Measurements from ENCODE around the gene COL4A6. TPM values are rescaled to one million over a fixed set of nuclear protein-coding genes. Genes with fewer than 3 reads are reported as not detected.
A peak's percentile ranks its signal among the peaks of the same experiment; 100 is the strongest.
"Not testable (repeated sequence)": the region's sequence is repeated elsewhere in the genome, so short reads cannot be mapped to it uniquely, and the experiment has no call there.

Gene COL4A6
- 72.1 and 95.2 TPM in 2 replicates for total RNA-seq
- polyA plus RNA-seq = 40.1 and 53.0 TPM in 2 replicates

- Histone ChIP-seq H3K4me1 (ENCODE audit: low read depth) (peaks cover 27% of the 10 kb centered on the region), H3K9me3 (ENCODE audit: low read depth) (no peaks in the 10 kb centered on the region), H3K4me3 (peak within 1 kb of the TSS; percentile 90), H3K27me3 (no peaks in the 10 kb centered on the region), H3K36me3 (no peaks in the 10 kb centered on the region), H3K27ac (peak within 1 kb of the TSS; percentile 93)
- DNase-seq (ENCODE audit: low read depth in 1 of 2, low spot score in 1 of 2) = peak; percentile 20 to 71
- TF ChIP-seq, protein P1, sequence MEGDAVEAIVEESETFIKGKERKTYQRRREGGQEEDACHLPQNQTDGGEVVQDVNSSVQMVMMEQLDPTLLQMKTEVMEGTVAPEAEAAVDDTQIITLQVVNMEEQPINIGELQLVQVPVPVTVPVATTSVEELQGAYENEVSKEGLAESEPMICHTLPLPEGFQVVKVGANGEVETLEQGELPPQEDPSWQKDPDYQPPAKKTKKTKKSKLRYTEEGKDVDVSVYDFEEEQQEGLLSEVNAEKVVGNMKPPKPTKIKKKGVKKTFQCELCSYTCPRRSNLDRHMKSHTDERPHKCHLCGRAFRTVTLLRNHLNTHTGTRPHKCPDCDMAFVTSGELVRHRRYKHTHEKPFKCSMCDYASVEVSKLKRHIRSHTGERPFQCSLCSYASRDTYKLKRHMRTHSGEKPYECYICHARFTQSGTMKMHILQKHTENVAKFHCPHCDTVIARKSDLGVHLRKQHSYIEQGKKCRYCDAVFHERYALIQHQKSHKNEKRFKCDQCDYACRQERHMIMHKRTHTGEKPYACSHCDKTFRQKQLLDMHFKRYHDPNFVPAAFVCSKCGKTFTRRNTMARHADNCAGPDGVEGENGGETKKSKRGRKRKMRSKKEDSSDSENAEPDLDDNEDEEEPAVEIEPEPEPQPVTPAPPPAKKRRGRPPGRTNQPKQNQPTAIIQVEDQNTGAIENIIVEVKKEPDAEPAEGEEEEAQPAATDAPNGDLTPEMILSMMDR (IDR thresholded peaks at IDR 0.05; ENCODE audit: low read depth, low read length) = no peak
These were observed at the start of gene COL4A6 for GRCh38 chrX:108438110-108438623. TSS of gene COL4A6 (minus strand) at chrX:108438422. CDS start at chrX:108438196, 226 bp downstream.

DNA sequence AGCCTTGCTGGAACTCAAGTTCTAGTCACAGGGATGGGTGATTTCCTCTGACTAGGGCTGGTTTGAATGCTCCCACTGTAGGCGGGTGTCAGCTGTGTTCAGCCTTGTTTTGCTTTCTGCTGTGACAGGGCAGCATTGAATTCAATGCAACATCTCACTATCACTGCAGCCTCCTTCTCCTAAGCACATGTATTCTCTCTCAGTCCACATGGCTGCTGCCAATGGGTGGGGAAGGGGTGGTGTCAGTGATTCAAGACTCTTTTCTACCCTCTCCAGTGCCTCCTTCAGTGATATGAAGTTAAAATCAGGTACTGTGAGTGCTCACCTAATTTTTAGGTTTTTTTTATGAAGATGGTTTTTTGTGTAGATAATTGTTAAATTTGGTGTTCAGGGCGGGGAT is 47.7 kb upstream of the COL4A6 start:
- DNase-seq (ENCODE audit: low read depth in 1 of 2, low spot score in 1 of 2) = no peak
- H3K36me3 ChIP-seq = no peaks in the 10 kb centered on the region
- TF ChIP-seq, protein P1 (IDR thresholded peaks at IDR 0.05; ENCODE audit: low read depth, low read length) = no peak
- no peaks in the 10 kb centered on the region for H3K27me3 ChIP-seq
- no peaks in the 10 kb centered on the region for H3K9me3 ChIP-seq (ENCODE audit: low read depth)
- H3K4me3 ChIP-seq = no peak overlapping the region
- no peak overlapping the region for H3K27ac ChIP-seq
- H3K4me1 ChIP-seq (ENCODE audit: low read depth) = no peaks in the 10 kb centered on the region

DNA sequence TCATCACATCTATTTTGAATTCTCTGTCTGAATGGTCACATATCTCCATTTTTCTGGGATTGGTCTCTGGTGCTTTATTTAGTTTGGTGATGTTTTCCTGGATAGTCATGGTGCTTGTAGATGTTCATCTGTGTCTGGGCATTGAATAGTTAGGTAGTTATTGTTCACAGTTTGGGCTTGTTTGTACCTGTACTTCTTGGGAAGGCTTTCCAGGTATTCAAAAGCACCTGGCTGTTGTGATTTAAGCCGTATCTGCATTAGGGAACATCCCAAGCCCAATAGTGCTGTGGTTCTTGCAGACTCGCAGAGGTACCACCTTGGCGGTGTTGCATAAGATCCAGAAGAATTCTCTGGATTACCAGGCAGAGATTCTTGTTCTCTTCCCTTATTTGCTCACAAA is 46.0 kb upstream of the COL4A6 start:
- no peaks in the 10 kb centered on the region for H3K36me3 ChIP-seq
- no peaks in the 10 kb centered on the region for H3K4me1 ChIP-seq (ENCODE audit: low read depth)
- TF ChIP-seq, protein P1 (IDR thresholded peaks at IDR 0.05; ENCODE audit: low read depth, low read length) = no peak
- no peak overlapping the region for H3K4me3 ChIP-seq
- H3K27me3 ChIP-seq = no peaks in the 10 kb centered on the region
- H3K9me3 ChIP-seq (ENCODE audit: low read depth) = no peaks in the 10 kb centered on the region
- H3K27ac ChIP-seq = no peak overlapping the region
- no peak for DNase-seq (ENCODE audit: low read depth in 1 of 2, low spot score in 1 of 2)

DNA sequence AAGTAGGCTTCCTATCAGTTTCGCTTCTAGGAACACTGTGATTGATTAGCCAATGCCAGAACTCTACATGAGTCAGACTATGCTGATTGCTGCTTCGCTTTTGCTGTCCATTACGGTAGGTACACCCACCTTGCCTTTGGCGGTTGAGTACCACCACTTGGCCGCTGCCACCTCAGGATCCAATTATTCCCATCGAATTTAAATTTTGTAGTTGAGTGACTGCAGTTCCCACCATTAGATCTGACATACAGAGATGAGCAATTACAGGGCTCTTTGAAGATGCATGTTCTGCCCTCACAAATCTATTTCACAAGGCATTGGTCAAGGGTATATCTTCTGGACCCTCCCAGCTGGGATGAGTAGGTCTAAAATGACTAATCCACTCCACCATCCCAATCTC is 43.3 kb upstream of the COL4A6 start:
- not testable (repeated sequence) for H3K27me3 ChIP-seq; H3K36me3 ChIP-seq; H3K4me1 ChIP-seq (ENCODE audit: low read depth); H3K9me3 ChIP-seq (ENCODE audit: low read depth); H3K27ac ChIP-seq; DNase-seq (ENCODE audit: low read depth in 1 of 2, low spot score in 1 of 2); H3K4me3 ChIP-seq

GRCh38 chrX:108473979-108474378 is 35.8 kb upstream of the COL4A6 start:
- no peaks in the 10 kb centered on the region for H3K4me1 ChIP-seq (ENCODE audit: low read depth)
- H3K9me3 ChIP-seq (ENCODE audit: low read depth) = no peaks in the 10 kb centered on the region
- no peaks in the 10 kb centered on the region for H3K36me3 ChIP-seq
- no peaks in the 10 kb centered on the region for H3K27me3 ChIP-seq
- TF ChIP-seq, protein P1 (IDR thresholded peaks at IDR 0.05; ENCODE audit: low read depth, low read length) = no peak
- no peak for DNase-seq (ENCODE audit: low read depth in 1 of 2, low spot score in 1 of 2)
- H3K4me3 ChIP-seq = no peak overlapping the region
- no peak overlapping the region for H3K27ac ChIP-seq

DNA sequence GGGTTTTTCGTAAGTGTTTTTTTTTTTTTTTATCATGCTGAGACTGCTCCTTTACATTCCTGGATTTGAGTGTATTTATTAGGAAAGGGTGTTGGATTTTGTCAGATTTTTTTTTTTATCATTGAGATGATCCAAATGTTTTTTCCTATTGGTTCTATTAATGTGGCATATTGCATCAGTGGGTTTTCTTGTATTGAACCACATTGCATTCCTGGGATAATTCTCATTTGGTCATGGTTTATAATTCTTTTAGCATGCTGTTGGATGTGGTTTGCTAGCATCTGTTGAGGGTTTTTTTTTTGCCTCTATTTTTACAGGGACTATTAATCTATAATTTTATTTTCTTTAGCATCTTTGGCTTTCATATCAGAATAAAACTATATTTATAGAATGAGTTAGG is 30.3 kb upstream of the COL4A6 start:
- Histone ChIP-seq H3K36me3 (no peaks in the 10 kb centered on the region), H3K9me3 (ENCODE audit: low read depth) (no peaks in the 10 kb centered on the region), H3K27me3 (no peaks in the 10 kb centered on the region), H3K27ac (no peak overlapping the region), H3K4me1 (ENCODE audit: low read depth) (no peaks in the 10 kb centered on the region), H3K4me3 (no peak overlapping the region)
- TF ChIP-seq, protein P1 (IDR thresholded peaks at IDR 0.05; ENCODE audit: low read depth, low read length) = no peak
- DNase-seq (ENCODE audit: low read depth in 1 of 2, low spot score in 1 of 2) = peak in 1 of 2 donors; percentile 51
